GM21447 (cell line): Measurements from ENCODE around the gene MYO1F.
"Not testable (repeated sequence)": the region's sequence is repeated elsewhere in the genome, so short reads cannot be mapped to it uniquely, and the experiment has no call there.

Source experiments
- ATAC-seq: cut with Tn5 transposase; IDR thresholded peaks from one replicate; pipeline ENCODE4 v1.9.1; 2021; ENCODE audit not compliant: unreplicated experiment

The MYO1F gene

GRCh38 chr19:8600816-8601215 is 23.6 kb upstream of the MYO1F start:
- no peak for ATAC-seq

- ATAC-seq = no peak
These were observed 22.8 kb upstream of the MYO1F start for GRCh38 chr19:8600064-8600463.

GRCh38 chr19:8596168-8596567 is 18.9 kb upstream of the MYO1F start:
- ATAC-seq = no peak

GRCh38 chr19:8595651-8596050 is 18.4 kb upstream of the MYO1F start:
- no peak for ATAC-seq

- ATAC-seq = no peak
These were observed 16.7 kb upstream of the MYO1F start for GRCh38 chr19:8593931-8594330.

- ATAC-seq = no peak
These were observed 15.2 kb upstream of the MYO1F start for GRCh38 chr19:8592231-8593009.

GRCh38 chr19:8589177-8589714 is 12.0 kb upstream of the MYO1F start:
- no peak for ATAC-seq

- ATAC-seq = no peak
These were observed 8.9 kb upstream of the MYO1F start for GRCh38 chr19:8585894-8586750.

- no peak for ATAC-seq
These were observed 8.0 kb upstream of the MYO1F start for GRCh38 chr19:8584965-8585893.

GRCh38 chr19:8580710-8581281 is 3.6 kb upstream of the MYO1F start:
- ATAC-seq = no peak

- no peak for ATAC-seq
These were observed 1.5 kb upstream of the MYO1F start for GRCh38 chr19:8578642-8579265.

GRCh38 chr19:8577741-8578140 is 499 bp upstream of the MYO1F start:
- no peak for ATAC-seq

- ATAC-seq = no peak
These were observed 809 bp downstream of the MYO1F start for GRCh38 chr19:8576273-8576993.

GRCh38 chr19:8575467-8575997 is 1.7 kb downstream of the MYO1F start:
- ATAC-seq = no peak

GRCh38 chr19:8574619-8574922 is 2.7 kb downstream of the MYO1F start:
- not testable (repeated sequence) for ATAC-seq

- no peak for ATAC-seq
These were observed 3.9 kb downstream of the MYO1F start for GRCh38 chr19:8573316-8573715.

- ATAC-seq = no peak
These were observed 6.2 kb downstream of the MYO1F start for GRCh38 chr19:8571006-8571411.

- peak; percentile 84 for ATAC-seq
These were observed 8.0 kb downstream of the MYO1F start for GRCh38 chr19:8569066-8569771.
